GM21526 (cell line): ENCODE results near the gene WDFY3.
"Not testable (repeated sequence)": the region's sequence is repeated elsewhere in the genome, so short reads cannot be mapped to it uniquely, and the experiment has no call there.

Experiments
- ATAC-seq: cut with Tn5 transposase; IDR thresholded peaks from one replicate; pipeline ENCODE4 v1.9.1; 2021; ENCODE audit warnings: moderate library complexity; ENCODE audit not compliant: unreplicated experiment, low FRiP score

The WDFY3 gene

GRCh38 chr4:84681486-84682274 lies 284.8 kb downstream of the WDFY3 start:
- ATAC-seq, result no peak

GRCh38 chr4:84680956-84681355 lies 285.5 kb downstream of the WDFY3 start:
- ATAC-seq, result no peak

GRCh38 chr4:84678976-84679744 lies 287.3 kb downstream of the WDFY3 start:
- ATAC-seq, result no peak

- ATAC-seq, result no peak
Observed at GRCh38 chr4:84677995-84678394, 288.5 kb downstream of the WDFY3 start.

- no peak for ATAC-seq
Observed at GRCh38 chr4:84677093-84677492, 289.4 kb downstream of the WDFY3 start.

GRCh38 chr4:84673475-84674240 lies 292.8 kb downstream of the WDFY3 start:
- no peak for ATAC-seq

GRCh38 chr4:84672177-84672576 lies 294.3 kb downstream of the WDFY3 start:
- no peak for ATAC-seq

GRCh38 chr4:84669201-84669600 lies 297.3 kb downstream of the WDFY3 start:
- no peak for ATAC-seq

GRCh38 chr4:84666439-84666838 lies 300.1 kb downstream of the WDFY3 start:
- ATAC-seq, result no peak

GRCh38 chr4:84664767-84665166 lies 301.7 kb downstream of the WDFY3 start:
- ATAC-seq, result not testable (repeated sequence)

- ATAC-seq, result no peak
Observed at GRCh38 chr4:84661191-84661939, 305.1 kb downstream of the WDFY3 start.

- no peak for ATAC-seq
Observed at GRCh38 chr4:84660606-84661005, 305.9 kb downstream of the WDFY3 start.

- no peak for ATAC-seq
Observed at GRCh38 chr4:84652478-84652877, 314.0 kb downstream of the WDFY3 start.

- ATAC-seq, result no peak
Observed at GRCh38 chr4:84651499-84651898, 315.0 kb downstream of the WDFY3 start.

- no peak for ATAC-seq
Observed at GRCh38 chr4:84648863-84649647, 317.4 kb downstream of the WDFY3 start.

- ATAC-seq, result no peak
Observed at GRCh38 chr4:84648178-84648577, 318.3 kb downstream of the WDFY3 start.

GRCh38 chr4:84647312-84647884 lies 319.1 kb downstream of the WDFY3 start:
- no peak for ATAC-seq

- ATAC-seq, result no peak
Observed at GRCh38 chr4:84644087-84644486, 322.4 kb downstream of the WDFY3 start.

- ATAC-seq, result no peak
Observed at GRCh38 chr4:84639145-84639544, 327.3 kb downstream of the WDFY3 start.
